NCI-H1694 (cell line): ENCODE measurements around the gene ACTRT2.

Experiments
- DNase-seq: peaks from one replicate; lab custom pipeline; 2025; lab: John Stamatoyannopoulos, UW

ACTRT2 gene

GRCh38 chr1:3021233-3021671, at the start of gene ACTRT2:
TSS of gene ACTRT2 (plus strand) at chr1:3021467. CDS start at chr1:3021687, 220 bp downstream.
- DNase-seq = no peak

- no peak for DNase-seq
Measured at GRCh38 chr1:2971609-2972008, 49.7 kb upstream of the ACTRT2 start.

- DNase-seq = no peak
Measured at GRCh38 chr1:2972011-2972878, 49.0 kb upstream of the ACTRT2 start.

GRCh38 chr1:2972879-2973575, 48.2 kb upstream of the ACTRT2 start:
- DNase-seq = no peak

GRCh38 chr1:2973601-2974593, 47.4 kb upstream of the ACTRT2 start:
- DNase-seq = no peak

- no peak for DNase-seq
Measured at GRCh38 chr1:2974701-2975301, 46.5 kb upstream of the ACTRT2 start.

GRCh38 chr1:2975466-2976179, 45.6 kb upstream of the ACTRT2 start:
- DNase-seq = no peak

GRCh38 chr1:2976180-2976562, 45.1 kb upstream of the ACTRT2 start:
- no peak for DNase-seq

- no peak for DNase-seq
Measured at GRCh38 chr1:2977886-2978611, 43.2 kb upstream of the ACTRT2 start.

- no peak for DNase-seq
Measured at GRCh38 chr1:2978691-2979190, 42.5 kb upstream of the ACTRT2 start.

- no peak for DNase-seq
Measured at GRCh38 chr1:2979191-2980072, 41.8 kb upstream of the ACTRT2 start.

GRCh38 chr1:2980073-2980791, 41.0 kb upstream of the ACTRT2 start:
- no peak for DNase-seq

- DNase-seq = no peak
Measured at GRCh38 chr1:2980849-2981248, 40.4 kb upstream of the ACTRT2 start.

GRCh38 chr1:2981388-2981787, 39.9 kb upstream of the ACTRT2 start:
- no peak for DNase-seq

GRCh38 chr1:2981981-2982614, 39.2 kb upstream of the ACTRT2 start:
- no peak for DNase-seq

- no peak for DNase-seq
Measured at GRCh38 chr1:2982615-2983318, 38.5 kb upstream of the ACTRT2 start.

- no peak for DNase-seq
Measured at GRCh38 chr1:2983319-2983705, 38.0 kb upstream of the ACTRT2 start.
